GM12892 (cell line): Measurements from ENCODE around the gene PSKH1.

ENCODE experiments used
- POLR2A ChIP-seq: IDR thresholded peaks from 2 replicates; pipeline ENCODE4 v1.6.1; 2011; ENCODE audit warnings: low read depth, low read length, control low read depth
- POLR2AphosphoS5 ChIP-seq: IDR thresholded peaks from 2 replicates; pipeline ENCODE4 v1.6.1; 2011; ENCODE audit warnings: low read depth, low read length, control low read depth

- TF ChIP-seq POLR2A (peak; percentile 76; the same call in 1 of the 2 replicates), POLR2AphosphoS5 (0 out of 2 replicates have a peak, but pooled peaks have one; percentile 27)
These were observed at the start of gene PSKH1 for GRCh38 chr16:67892899-67893742.
